ACC112 (cell line): ENCODE measurements around the gene KLHDC8A.

ENCODE experiments used
- H2AFZ ChIP-seq: fragments of 200-600 bp; sonication (generic); one replicate; pipeline ENCODE4 v1.6.0; 2017; ENCODE audit warnings: antibody characterized with exemption, low read length; ENCODE audit not compliant: unreplicated experiment
- H3K27ac ChIP-seq: fragments of 200-600 bp; sonication (generic); 2 replicates; pipeline ENCODE4 v1.5.1; 2014; ENCODE audit warnings: low read depth, mild to moderate bottlenecking, antibody characterized with exemption, low read length, moderate library complexity
- H3K27me3 ChIP-seq: fragments of 200-600 bp; sonication (generic); 2 replicates; pipeline ENCODE4 v1.6.1; 2014; ENCODE audit warnings: mild to moderate bottlenecking, antibody characterized with exemption, low read length, moderate library complexity, mixed read lengths; ENCODE audit not compliant: insufficient read depth
- H3K36me3 ChIP-seq: fragments of 200-600 bp; sonication (generic); 2 replicates; pipeline ENCODE4 v1.6.1; 2016; ENCODE audit warnings: mild to moderate bottlenecking, antibody characterized with exemption, low read length, moderate library complexity, mixed read lengths; ENCODE audit not compliant: insufficient read depth
- H3K4me1 ChIP-seq: fragments of 200-600 bp; sonication (generic); one replicate; pipeline ENCODE4 v1.6.1; 2016; ENCODE audit warnings: low read length, mixed read lengths; ENCODE audit not compliant: insufficient read depth, unreplicated experiment, control insufficient read depth
- H3K4me3 ChIP-seq: fragments of 200-600 bp; sonication (generic); 2 replicates; pipeline ENCODE4 v1.5.1; 2014; ENCODE audit warnings: mild to moderate bottlenecking, low read depth, low read length
- H3K79me2 ChIP-seq: fragments of 200-600 bp; sonication (generic); one replicate; pipeline ENCODE4 v1.6.0; 2016; ENCODE audit warnings: low read length; ENCODE audit not compliant: control insufficient read depth, unreplicated experiment, insufficient read depth

Gene KLHDC8A

GRCh38 chr1:205355075-205355453, 1.7 kb downstream of the KLHDC8A start:
- H2AFZ ChIP-seq: no peak overlapping the region
- peaks cover 6% of the 10 kb centered on the region; the same call in 1 of the 2 replicates for H3K27me3 ChIP-seq
- H3K27ac ChIP-seq: no peak overlapping the region
- H3K79me2 ChIP-seq: no peaks in the 10 kb centered on the region
- no peaks in the 10 kb centered on the region for H3K4me1 ChIP-seq
- no peaks in the 10 kb centered on the region for H3K36me3 ChIP-seq
- no peak overlapping the region for H3K4me3 ChIP-seq

GRCh38 chr1:205354259-205355074, 2.3 kb downstream of the KLHDC8A start:
- H3K27me3 ChIP-seq: 0 out of 2 replicates have a peak, but pooled peaks cover 9% of the 10 kb centered on the region
- no peaks in the 10 kb centered on the region for H3K79me2 ChIP-seq
- H3K36me3 ChIP-seq: no peaks in the 10 kb centered on the region
- H3K4me1 ChIP-seq: no peaks in the 10 kb centered on the region
- no peak overlapping the region for H3K4me3 ChIP-seq
- no peak overlapping the region for H3K27ac ChIP-seq
- no peak overlapping the region for H2AFZ ChIP-seq

- no peak overlapping the region for H3K4me3 ChIP-seq
- H3K36me3 ChIP-seq: no peaks in the 10 kb centered on the region
- no peaks in the 10 kb centered on the region for H3K79me2 ChIP-seq
- H3K27ac ChIP-seq: no peak overlapping the region
- peaks cover 10% of the 10 kb centered on the region; the same call in 1 of the 2 replicates for H3K27me3 ChIP-seq
- H2AFZ ChIP-seq: no peak overlapping the region
- no peaks in the 10 kb centered on the region for H3K4me1 ChIP-seq
These were observed 3.1 kb downstream of the KLHDC8A start for GRCh38 chr1:205353612-205354011.

- no peaks in the 10 kb centered on the region for H3K4me1 ChIP-seq
- H3K27me3 ChIP-seq: peaks cover 14% of the 10 kb centered on the region; the same call in 1 of the 2 replicates
- no peak overlapping the region for H2AFZ ChIP-seq
- no peak overlapping the region for H3K4me3 ChIP-seq
- no peaks in the 10 kb centered on the region for H3K36me3 ChIP-seq
- H3K27ac ChIP-seq: no peak overlapping the region
- no peaks in the 10 kb centered on the region for H3K79me2 ChIP-seq
These were observed 3.5 kb downstream of the KLHDC8A start for GRCh38 chr1:205353191-205353590.

GRCh38 chr1:205351984-205352713, 4.6 kb downstream of the KLHDC8A start:
- no peak overlapping the region for H3K4me3 ChIP-seq
- H2AFZ ChIP-seq: no peak overlapping the region
- no peaks in the 10 kb centered on the region for H3K4me1 ChIP-seq
- H3K79me2 ChIP-seq: no peaks in the 10 kb centered on the region
- peaks cover 16% of the 10 kb centered on the region; the same call in 1 of the 2 replicates for H3K27me3 ChIP-seq
- no peak overlapping the region for H3K27ac ChIP-seq
- no peaks in the 10 kb centered on the region for H3K36me3 ChIP-seq

- no peaks in the 10 kb centered on the region for H3K79me2 ChIP-seq
- no peaks in the 10 kb centered on the region for H3K36me3 ChIP-seq
- peaks cover 30% of the 10 kb centered on the region for H3K27me3 ChIP-seq
- no peaks in the 10 kb centered on the region for H3K4me1 ChIP-seq
- no peak overlapping the region for H3K27ac ChIP-seq
- no peak overlapping the region for H3K4me3 ChIP-seq
- no peak overlapping the region for H2AFZ ChIP-seq
These were observed 6.0 kb downstream of the KLHDC8A start for GRCh38 chr1:205350691-205351141.

- H3K27me3 ChIP-seq: peaks cover 36% of the 10 kb centered on the region
- no peak overlapping the region for H3K4me3 ChIP-seq
- no peaks in the 10 kb centered on the region for H3K4me1 ChIP-seq
- H3K27ac ChIP-seq: no peak overlapping the region
- H3K36me3 ChIP-seq: no peaks in the 10 kb centered on the region
- no peak overlapping the region for H2AFZ ChIP-seq
- H3K79me2 ChIP-seq: no peaks in the 10 kb centered on the region
These were observed 6.6 kb downstream of the KLHDC8A start for GRCh38 chr1:205350124-205350523.

GRCh38 chr1:205348554-205349487, 7.9 kb downstream of the KLHDC8A start:
- no peaks in the 10 kb centered on the region for H3K36me3 ChIP-seq
- H3K4me1 ChIP-seq: peaks cover 1% of the 10 kb centered on the region
- H3K27me3 ChIP-seq: peaks cover 49% of the 10 kb centered on the region
- H2AFZ ChIP-seq: no peak overlapping the region
- H3K4me3 ChIP-seq: no peak overlapping the region
- no peak overlapping the region for H3K27ac ChIP-seq
- no peaks in the 10 kb centered on the region for H3K79me2 ChIP-seq

GRCh38 chr1:205346956-205347574, 9.7 kb downstream of the KLHDC8A start:
- peaks cover 5% of the 10 kb centered on the region for H3K4me1 ChIP-seq
- H3K27me3 ChIP-seq: peaks cover 67% of the 10 kb centered on the region
- H3K79me2 ChIP-seq: no peaks in the 10 kb centered on the region
- H2AFZ ChIP-seq: no peak overlapping the region
- H3K36me3 ChIP-seq: no peaks in the 10 kb centered on the region
- H3K4me3 ChIP-seq: no peak overlapping the region
- H3K27ac ChIP-seq: no peak overlapping the region

GRCh38 chr1:205345761-205346160, 11.0 kb downstream of the KLHDC8A start:
- Histone ChIP-seq H3K27me3 (peaks cover 67% of the 10 kb centered on the region), H3K4me1 (peaks cover 5% of the 10 kb centered on the region), H2AFZ (no peak overlapping the region), H3K4me3 (no peak overlapping the region), H3K27ac (no peak overlapping the region), H3K79me2 (no peaks in the 10 kb centered on the region), H3K36me3 (no peaks in the 10 kb centered on the region)
